ENCODE measurements around the gene UBR2.
A peak's percentile ranks its signal among the peaks of the same experiment; 100 is the strongest.

The UBR2 gene

DNA sequence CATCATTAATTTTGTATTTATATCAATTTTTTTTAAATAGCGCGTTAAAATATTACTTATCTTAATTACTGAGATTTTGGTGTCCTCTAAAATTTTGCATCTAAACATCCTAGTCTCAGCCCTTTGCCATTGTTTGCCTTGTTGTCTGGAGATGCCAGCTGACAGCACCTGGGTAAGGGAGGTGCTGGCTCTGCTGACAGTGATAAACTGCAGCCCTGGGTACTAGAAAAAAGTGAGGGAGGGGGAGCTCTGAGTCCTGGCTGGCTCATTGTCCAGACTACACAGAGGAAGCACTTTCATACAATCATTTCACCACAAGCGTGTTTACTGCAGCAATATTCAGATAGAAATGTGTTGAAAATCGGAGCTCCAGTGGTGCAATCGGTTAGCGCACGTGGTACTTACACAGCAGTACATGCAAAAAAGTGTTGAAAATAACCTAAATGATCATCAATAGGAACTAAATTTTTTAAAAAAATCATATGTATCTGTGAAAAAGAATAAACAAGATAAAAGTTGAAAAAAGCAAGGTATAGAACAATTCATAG, 18.5 kb upstream of the UBR2 start:
- TF ChIP-seq, protein P1, sequence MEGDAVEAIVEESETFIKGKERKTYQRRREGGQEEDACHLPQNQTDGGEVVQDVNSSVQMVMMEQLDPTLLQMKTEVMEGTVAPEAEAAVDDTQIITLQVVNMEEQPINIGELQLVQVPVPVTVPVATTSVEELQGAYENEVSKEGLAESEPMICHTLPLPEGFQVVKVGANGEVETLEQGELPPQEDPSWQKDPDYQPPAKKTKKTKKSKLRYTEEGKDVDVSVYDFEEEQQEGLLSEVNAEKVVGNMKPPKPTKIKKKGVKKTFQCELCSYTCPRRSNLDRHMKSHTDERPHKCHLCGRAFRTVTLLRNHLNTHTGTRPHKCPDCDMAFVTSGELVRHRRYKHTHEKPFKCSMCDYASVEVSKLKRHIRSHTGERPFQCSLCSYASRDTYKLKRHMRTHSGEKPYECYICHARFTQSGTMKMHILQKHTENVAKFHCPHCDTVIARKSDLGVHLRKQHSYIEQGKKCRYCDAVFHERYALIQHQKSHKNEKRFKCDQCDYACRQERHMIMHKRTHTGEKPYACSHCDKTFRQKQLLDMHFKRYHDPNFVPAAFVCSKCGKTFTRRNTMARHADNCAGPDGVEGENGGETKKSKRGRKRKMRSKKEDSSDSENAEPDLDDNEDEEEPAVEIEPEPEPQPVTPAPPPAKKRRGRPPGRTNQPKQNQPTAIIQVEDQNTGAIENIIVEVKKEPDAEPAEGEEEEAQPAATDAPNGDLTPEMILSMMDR (IDR thresholded peaks at IDR 0.05): no peak

DNA sequence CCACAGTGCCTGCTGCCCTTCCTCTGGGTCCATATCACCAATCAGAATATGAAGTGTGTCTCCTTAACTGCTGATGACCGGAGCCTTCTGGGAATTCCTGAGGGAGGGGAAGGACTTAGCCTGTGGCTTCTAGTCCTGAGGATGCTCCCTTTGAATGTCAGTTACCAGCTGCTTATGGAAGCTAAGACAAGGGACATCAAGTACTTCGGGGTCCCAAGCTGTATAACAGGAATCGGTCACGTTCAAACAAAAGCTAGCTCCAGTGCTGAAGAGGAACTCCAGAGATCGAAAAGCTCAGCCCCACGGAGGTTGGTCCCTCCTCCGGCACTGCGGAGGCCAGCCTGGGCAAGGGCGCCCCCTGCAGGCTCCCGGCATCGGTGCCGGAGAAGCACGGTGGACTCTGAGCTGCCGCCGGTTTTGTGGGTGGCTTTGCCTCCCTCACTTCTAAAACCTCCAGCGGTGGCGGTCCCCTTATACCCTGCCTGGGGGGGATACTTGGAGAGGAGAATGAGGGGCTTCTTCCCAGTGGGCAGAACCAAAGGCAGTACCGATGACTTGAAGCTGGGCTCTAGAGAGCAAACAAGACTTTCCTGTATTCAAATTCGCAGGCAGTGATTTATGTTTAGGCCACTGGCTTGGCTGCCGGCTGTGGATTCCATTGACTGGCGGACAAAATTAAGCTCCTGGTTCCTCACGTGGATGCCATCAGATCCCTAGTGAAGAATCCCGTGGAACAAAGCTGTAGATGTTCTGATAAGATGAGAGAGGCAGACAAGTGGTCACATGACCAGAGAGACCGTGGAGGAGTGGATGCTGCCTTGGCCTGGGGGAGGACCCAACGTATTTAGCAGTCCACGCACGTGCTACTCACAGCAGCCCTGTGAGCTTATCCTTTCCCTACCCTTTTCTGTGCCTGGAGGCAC, 16.2 kb upstream of the UBR2 start:
- H3K27ac ChIP-seq: peak overlapping the region; percentile 75
- H3K36me3 ChIP-seq: no peaks in the 10 kb centered on the region
- TF ChIP-seq, protein P1 (IDR thresholded peaks at IDR 0.05): peak; percentile 98
- H3K4me3 ChIP-seq (ENCODE audit: low read depth in 1 of 2, low read length in 1 of 2): peak overlapping the region; percentile 48 to 64
- H3K4me1 ChIP-seq (ENCODE audit: control insufficient read depth in 1 of 2, insufficient read depth in 1 of 2, low read depth in 1 of 2, low read length in 1 of 2): peaks cover 37 to 41% of the 10 kb centered on the region in 2 experiments
- no peaks in the 10 kb centered on the region for H3K9me3 ChIP-seq
- H3K27me3 ChIP-seq: peaks cover 4% of the 10 kb centered on the region

More for the DNA sequence above, 18.5 kb upstream of the UBR2 start:
- Histone ChIP-seq H3K4me3 (ENCODE audit: low read depth in 1 of 2, low read length in 1 of 2) (peak overlapping the region in 1 of 2 experiments; percentile 14), H3K27me3 (peaks cover 3% of the 10 kb centered on the region), H3K36me3 (no peaks in the 10 kb centered on the region), H3K27ac (peak overlapping the region; percentile 79), H3K9me3 (no peaks in the 10 kb centered on the region), H3K4me1 (ENCODE audit: control insufficient read depth in 1 of 2, insufficient read depth in 1 of 2, low read depth in 1 of 2, low read length in 1 of 2) (peaks cover 37 to 41% of the 10 kb centered on the region in 2 experiments)

GRCh38 chr6:42550277-42550676, 13.6 kb upstream of the UBR2 start:
- Histone ChIP-seq H3K27me3 (peaks cover 23% of the 10 kb centered on the region), H3K27ac (no peak overlapping the region), H3K36me3 (no peaks in the 10 kb centered on the region), H3K4me3 (ENCODE audit: low read depth in 1 of 2, low read length in 1 of 2) (no peak overlapping the region), H3K9me3 (no peaks in the 10 kb centered on the region), H3K4me1 (ENCODE audit: control insufficient read depth in 1 of 2, insufficient read depth in 1 of 2, low read depth in 1 of 2, low read length in 1 of 2) (peaks cover 32 to 36% of the 10 kb centered on the region in 2 experiments)
- TF ChIP-seq, protein P1 (IDR thresholded peaks at IDR 0.05): no peak

DNA sequence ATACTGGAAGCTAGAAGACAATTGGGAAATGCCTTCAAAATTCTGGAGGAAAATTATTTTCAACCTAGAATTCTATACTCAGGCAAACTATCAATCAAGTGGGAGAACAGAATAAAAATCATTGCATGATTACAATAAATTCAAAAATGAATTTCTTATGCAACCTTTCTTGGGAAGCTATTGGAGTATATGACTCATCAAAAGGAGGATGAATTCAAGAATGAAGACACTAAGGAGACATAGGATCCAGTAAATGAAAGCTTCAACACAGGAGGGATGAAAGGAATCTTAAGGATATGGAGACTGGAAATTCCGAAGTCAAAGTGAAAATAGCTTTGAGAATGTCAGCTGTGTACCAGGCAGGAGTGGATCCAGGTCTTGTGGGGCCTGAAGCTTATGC, 12.6 kb upstream of the UBR2 start:
- TF ChIP-seq, protein P1 (IDR thresholded peaks at IDR 0.05): no peak
- Histone ChIP-seq H3K27me3 (peaks cover 23% of the 10 kb centered on the region), H3K36me3 (no peaks in the 10 kb centered on the region), H3K4me1 (ENCODE audit: control insufficient read depth in 1 of 2, insufficient read depth in 1 of 2, low read depth in 1 of 2, low read length in 1 of 2) (peaks cover 22 to 26% of the 10 kb centered on the region in 2 experiments), H3K9me3 (no peaks in the 10 kb centered on the region), H3K27ac (no peak overlapping the region), H3K4me3 (ENCODE audit: low read depth in 1 of 2, low read length in 1 of 2) (no peak overlapping the region)

DNA sequence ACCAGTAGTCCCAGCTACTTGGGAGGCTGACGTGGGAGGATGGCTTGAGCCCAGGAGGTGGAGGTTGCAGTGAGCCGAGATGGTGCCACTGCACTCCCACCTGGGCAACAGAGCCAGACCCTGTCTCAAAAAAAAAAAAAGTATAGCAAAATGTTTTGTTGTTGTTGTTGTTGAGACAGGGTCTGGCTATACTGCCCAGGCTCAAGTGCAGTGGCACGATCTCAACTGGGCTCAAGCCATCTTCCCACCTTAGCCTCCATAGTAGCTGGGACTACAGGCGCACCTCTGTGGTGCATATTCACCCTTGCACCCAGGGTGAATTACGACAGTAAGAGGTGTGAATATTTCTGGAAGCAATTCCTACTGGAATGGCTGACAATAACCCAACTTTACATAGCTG, 11.4 kb upstream of the UBR2 start:
- peaks cover 23% of the 10 kb centered on the region for H3K27me3 ChIP-seq

More for the DNA sequence above, 11.4 kb upstream of the UBR2 start:
- TF ChIP-seq, protein P1 (IDR thresholded peaks at IDR 0.05): no peak
- H3K36me3 ChIP-seq: no peaks in the 10 kb centered on the region
- H3K4me1 ChIP-seq (ENCODE audit: control insufficient read depth in 1 of 2, insufficient read depth in 1 of 2, low read depth in 1 of 2, low read length in 1 of 2): peaks cover 11 to 15% of the 10 kb centered on the region in 2 experiments
- no peak overlapping the region for H3K4me3 ChIP-seq (ENCODE audit: low read depth in 1 of 2, low read length in 1 of 2)
- no peak overlapping the region for H3K27ac ChIP-seq
- H3K9me3 ChIP-seq: no peaks in the 10 kb centered on the region
